ENCODE data around the gene SERPING1. TPM values are rescaled to one million over a fixed set of nuclear protein-coding genes. Genes with fewer than 3 reads are reported as not detected.

SERPING1 gene
- total RNA-seq, 1 donor from 2014 or later = 74.7 TPM

GRCh38 chr11:57605028-57605420, 7.5 kb downstream of the SERPING1 start:
- Mint-ChIP-seq H3K36me3 (peaks cover 11% of the 10 kb centered on the region), H3K4me1 (ENCODE audit: unreplicated experiment) (peaks cover 7% of the 10 kb centered on the region), H3K9me3 (no peaks in the 10 kb centered on the region), H3K4me3 (no peak overlapping the region), H3K27me3 (no peaks in the 10 kb centered on the region), H3K27ac (no peak overlapping the region)
- no peak for TF ChIP-seq CTCF (conservative IDR thresholded peaks at IDR 0.05)
- no peak for DNase-seq (ENCODE audit: extremely low spot score, unreplicated experiment)

GRCh38 chr11:57610170-57610569, 12.7 kb downstream of the SERPING1 start:
- H3K9me3 Mint-ChIP-seq = no peaks in the 10 kb centered on the region
- no peaks in the 10 kb centered on the region for H3K4me1 Mint-ChIP-seq (ENCODE audit: unreplicated experiment)
- DNase-seq (ENCODE audit: extremely low spot score, unreplicated experiment) = no peak
- H3K36me3 Mint-ChIP-seq = peaks cover 24% of the 10 kb centered on the region
- no peak overlapping the region for H3K27ac Mint-ChIP-seq
- H3K4me3 Mint-ChIP-seq = no peak overlapping the region
- no peaks in the 10 kb centered on the region for H3K27me3 Mint-ChIP-seq
- TF ChIP-seq CTCF (conservative IDR thresholded peaks at IDR 0.05) = no peak

GRCh38 chr11:57614234-57614772, 16.8 kb downstream of the SERPING1 start:
- peaks cover 25% of the 10 kb centered on the region for H3K36me3 Mint-ChIP-seq
- no peaks in the 10 kb centered on the region for H3K9me3 Mint-ChIP-seq
- TF ChIP-seq CTCF (conservative IDR thresholded peaks at IDR 0.05) = no peak
- H3K4me1 Mint-ChIP-seq (ENCODE audit: unreplicated experiment) = peaks cover 4% of the 10 kb centered on the region
- H3K27ac Mint-ChIP-seq = no peak overlapping the region
- no peak for DNase-seq (ENCODE audit: extremely low spot score, unreplicated experiment)
- no peaks in the 10 kb centered on the region for H3K27me3 Mint-ChIP-seq
- no peak overlapping the region for H3K4me3 Mint-ChIP-seq

GRCh38 chr11:57615308-57615707, 17.8 kb downstream of the SERPING1 start:
- no peak for TF ChIP-seq CTCF (conservative IDR thresholded peaks at IDR 0.05)
- H3K9me3 Mint-ChIP-seq = no peaks in the 10 kb centered on the region
- no peak overlapping the region for H3K27ac Mint-ChIP-seq
- peaks cover 4% of the 10 kb centered on the region for H3K4me1 Mint-ChIP-seq (ENCODE audit: unreplicated experiment)
- H3K27me3 Mint-ChIP-seq = no peaks in the 10 kb centered on the region
- no peak overlapping the region for H3K4me3 Mint-ChIP-seq
- DNase-seq (ENCODE audit: extremely low spot score, unreplicated experiment) = no peak
- H3K36me3 Mint-ChIP-seq = peaks cover 25% of the 10 kb centered on the region

- Mint-ChIP-seq H3K4me3 (no peak overlapping the region), H3K27ac (no peak overlapping the region), H3K4me1 (ENCODE audit: unreplicated experiment) (peaks cover 4% of the 10 kb centered on the region), H3K9me3 (no peaks in the 10 kb centered on the region), H3K36me3 (peaks cover 21% of the 10 kb centered on the region), H3K27me3 (no peaks in the 10 kb centered on the region)
- DNase-seq (ENCODE audit: extremely low spot score, unreplicated experiment) = no peak
- no peak for TF ChIP-seq CTCF (conservative IDR thresholded peaks at IDR 0.05)
Observed at GRCh38 chr11:57616595-57616994, 19.1 kb downstream of the SERPING1 start.

GRCh38 chr11:57618438-57618837, 21.0 kb downstream of the SERPING1 start:
- no peak for TF ChIP-seq CTCF (conservative IDR thresholded peaks at IDR 0.05)
- peaks cover 22% of the 10 kb centered on the region for H3K36me3 Mint-ChIP-seq
- no peak overlapping the region for H3K27ac Mint-ChIP-seq
- H3K4me1 Mint-ChIP-seq (ENCODE audit: unreplicated experiment) = peaks cover 10% of the 10 kb centered on the region
- no peaks in the 10 kb centered on the region for H3K9me3 Mint-ChIP-seq
- no peak for DNase-seq (ENCODE audit: extremely low spot score, unreplicated experiment)
- H3K4me3 Mint-ChIP-seq = no peak overlapping the region
- H3K27me3 Mint-ChIP-seq = no peaks in the 10 kb centered on the region
